Femur (tissue), 1 donor: ENCODE data around the gene BOLA1.
"Not testable (repeated sequence)": the region's sequence is repeated elsewhere in the genome, so short reads cannot be mapped to it uniquely, and the experiment has no call there.

ENCODE experiments used
- DNase-seq: peaks from one replicate; pipeline ENCODE4 v3.0.0-alpha.2; 2017

BOLA1 gene, protein sequence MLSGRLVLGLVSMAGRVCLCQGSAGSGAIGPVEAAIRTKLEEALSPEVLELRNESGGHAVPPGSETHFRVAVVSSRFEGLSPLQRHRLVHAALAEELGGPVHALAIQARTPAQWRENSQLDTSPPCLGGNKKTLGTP

DNA sequence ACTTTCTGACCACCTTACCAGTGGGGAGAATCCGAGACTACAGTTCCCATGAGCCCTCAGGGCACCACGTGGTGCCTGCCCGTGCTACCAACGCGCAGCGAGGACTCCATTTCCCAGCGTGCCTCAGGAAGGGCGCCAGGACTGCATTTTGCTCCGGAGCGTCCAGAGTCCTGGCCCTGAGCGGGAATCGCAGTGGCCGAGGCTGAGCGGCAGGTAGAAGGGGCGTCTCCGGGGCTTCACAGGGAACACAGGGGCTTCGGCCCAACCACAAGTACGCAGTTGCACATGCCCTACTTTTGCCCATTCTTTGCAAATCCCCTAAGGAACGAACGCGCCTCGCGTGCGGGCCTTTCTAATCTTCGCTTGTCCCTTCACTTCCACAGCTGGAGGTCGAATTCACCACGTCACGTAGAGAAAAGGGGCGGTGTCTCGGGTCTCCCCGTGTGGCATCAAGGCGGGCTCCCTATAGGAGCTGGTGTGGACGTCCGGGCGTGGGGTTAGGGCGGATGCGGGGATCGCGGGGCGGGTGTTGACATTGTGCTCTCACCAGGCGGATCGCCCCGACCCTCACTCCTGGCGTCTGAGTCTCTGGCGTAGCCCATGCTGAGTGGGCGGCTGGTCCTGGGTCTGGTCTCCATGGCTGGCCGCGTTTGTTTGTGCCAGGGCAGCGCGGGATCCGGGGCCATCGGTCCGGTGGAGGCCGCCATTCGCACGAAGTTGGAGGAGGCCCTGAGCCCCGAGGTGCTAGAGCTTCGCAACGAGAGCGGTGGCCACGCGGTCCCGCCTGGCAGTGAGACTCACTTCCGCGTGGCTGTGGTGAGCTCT is at the start of gene BOLA1:
Gene BOLA1 (plus strand): TSS at position 109 of the 825 bp plus-strand sequence. CDS start 492 bp downstream, at position 601.
- peak; percentile 96 for DNase-seq

DNA sequence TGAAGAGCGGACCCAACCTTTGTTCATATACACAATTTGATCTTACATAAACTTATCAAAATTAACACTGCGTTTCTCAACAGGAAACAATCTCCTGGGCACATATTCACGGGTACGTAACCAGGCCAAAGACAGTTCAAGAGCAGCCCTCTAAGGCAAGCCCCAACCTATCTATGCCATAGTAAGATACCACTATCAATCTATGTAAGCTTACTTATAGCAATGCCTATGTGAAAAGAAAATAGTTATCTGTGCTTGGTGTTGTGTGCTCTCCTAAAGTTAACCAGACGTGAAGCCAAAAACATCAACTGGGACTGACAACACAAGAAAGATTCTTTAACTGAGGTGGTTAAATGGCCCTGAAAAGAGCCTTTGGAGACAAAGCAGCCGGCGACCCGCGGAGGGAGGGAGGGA is 49.4 kb upstream of the BOLA1 start:
- no peak for DNase-seq

GRCh38 chr1:149850732-149851345 is 48.5 kb upstream of the BOLA1 start:
- not testable (repeated sequence) for DNase-seq

- not testable (repeated sequence) for DNase-seq
These were observed 47.7 kb upstream of the BOLA1 start for GRCh38 chr1:149851585-149852213.

GRCh38 chr1:149852263-149852662 is 47.1 kb upstream of the BOLA1 start:
- not testable (repeated sequence) for DNase-seq

DNA sequence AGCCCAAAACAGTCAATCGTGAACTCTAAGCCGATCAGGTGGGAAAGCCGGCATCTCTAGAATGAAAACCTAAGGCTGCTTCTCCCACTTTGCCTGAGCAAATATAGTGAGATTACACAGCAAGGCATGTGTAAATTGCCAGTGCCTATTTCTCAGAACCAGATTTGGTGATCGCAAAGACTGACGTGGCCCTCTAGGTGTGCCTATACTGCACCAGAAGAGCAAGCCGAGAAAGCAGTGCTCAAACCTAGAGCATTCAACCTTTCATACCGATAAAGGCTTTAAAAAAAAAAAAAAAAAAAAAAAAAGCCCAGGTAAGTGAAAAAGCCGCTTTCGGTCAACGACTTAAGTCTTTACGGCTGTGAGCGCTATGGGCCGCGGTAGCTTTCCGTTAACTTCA is 39.1 kb upstream of the BOLA1 start:
- not testable (repeated sequence) for DNase-seq

- not testable (repeated sequence) for DNase-seq
These were observed 38.5 kb upstream of the BOLA1 start for GRCh38 chr1:149860684-149861496.

GRCh38 chr1:149861497-149862054 is 37.8 kb upstream of the BOLA1 start:
- DNase-seq, result not testable (repeated sequence)

DNA sequence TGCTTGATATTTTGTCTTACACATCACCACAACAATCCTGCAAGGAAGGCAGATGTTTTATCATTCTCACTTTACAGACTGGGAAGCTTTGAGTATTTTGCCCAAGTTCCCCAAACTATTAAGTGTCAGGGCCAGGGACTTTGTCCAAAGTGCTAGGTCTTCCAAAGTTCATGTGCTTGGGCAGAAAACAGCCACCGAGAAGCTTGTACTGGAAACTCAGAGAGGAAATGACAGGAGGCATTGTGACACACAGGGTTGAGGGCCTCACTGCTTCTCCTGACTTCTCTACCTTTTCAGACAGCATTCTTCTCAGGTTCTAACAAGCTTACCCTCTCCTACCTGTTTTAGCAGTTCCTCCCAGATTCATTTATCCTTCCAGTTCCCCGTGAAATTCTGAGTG is 32.5 kb upstream of the BOLA1 start:
- DNase-seq, result not testable (repeated sequence)

GRCh38 chr1:149873060-149873459 is 26.3 kb upstream of the BOLA1 start:
- not testable (repeated sequence) for DNase-seq

GRCh38 chr1:149877211-149877946 is 22.0 kb upstream of the BOLA1 start:
- DNase-seq, result no peak

DNA sequence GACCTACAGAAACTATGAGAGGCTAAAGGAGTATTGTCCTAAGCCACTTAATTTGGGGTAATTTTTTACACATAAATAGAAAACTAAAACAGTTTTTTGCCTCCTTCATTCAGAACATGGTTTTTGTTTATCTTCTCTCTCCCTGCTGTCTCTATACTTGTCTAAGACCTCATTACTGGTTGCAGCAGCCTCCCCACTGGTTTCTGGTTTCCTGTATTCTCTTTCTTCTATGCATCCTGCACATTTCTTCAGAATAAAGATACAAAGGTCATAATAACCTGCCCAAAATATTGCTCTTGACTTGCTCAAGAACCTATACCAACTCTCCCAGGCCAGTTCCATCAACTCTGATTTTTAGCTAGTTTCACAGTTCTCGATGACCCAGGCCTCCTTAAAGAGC is 19.8 kb upstream of the BOLA1 start:
- DNase-seq, result no peak

- no peak for DNase-seq
These were observed 17.5 kb upstream of the BOLA1 start for GRCh38 chr1:149881876-149882275.

DNA sequence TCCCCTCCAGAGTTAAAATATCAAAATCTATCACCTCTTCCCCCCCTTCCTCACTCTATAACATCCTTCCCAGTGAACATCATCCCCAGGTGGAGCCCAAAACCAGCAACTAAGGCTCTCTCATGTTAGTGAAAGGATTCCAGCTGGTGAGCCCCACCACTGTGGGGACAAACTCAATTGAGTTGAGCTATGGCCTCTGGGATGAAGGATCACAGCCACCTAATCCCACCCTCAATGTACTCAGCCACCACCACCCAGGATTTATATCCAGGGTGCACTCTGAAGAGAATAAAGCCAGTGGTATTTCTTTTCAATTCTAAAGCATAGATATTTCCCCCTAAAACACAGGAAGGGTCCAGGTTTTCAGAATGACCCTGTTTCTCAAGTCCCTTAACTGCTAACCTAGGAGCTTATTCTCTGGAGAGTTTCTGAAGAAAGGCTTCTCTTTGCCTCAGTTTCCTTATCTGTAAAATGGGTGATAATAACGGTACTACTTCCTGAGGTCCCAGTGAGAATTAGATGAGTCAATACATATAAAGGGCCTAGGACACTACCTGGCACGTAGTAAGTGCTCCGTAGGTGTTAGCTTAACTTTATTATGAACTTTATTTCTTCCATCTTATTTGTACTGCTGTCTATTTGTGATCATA is 15.6 kb upstream of the BOLA1 start:
- DNase-seq, result no peak

- peak; percentile 47 for DNase-seq
These were observed 14.7 kb upstream of the BOLA1 start for GRCh38 chr1:149884433-149885338.

GRCh38 chr1:149885339-149886120 is 13.8 kb upstream of the BOLA1 start:
- peak; percentile 93 for DNase-seq

- DNase-seq, result not testable (repeated sequence)
These were observed 13.3 kb upstream of the BOLA1 start for GRCh38 chr1:149886121-149886395.

- peak; percentile 96 for DNase-seq
These were observed 12.8 kb upstream of the BOLA1 start for GRCh38 chr1:149886396-149887195.

DNA sequence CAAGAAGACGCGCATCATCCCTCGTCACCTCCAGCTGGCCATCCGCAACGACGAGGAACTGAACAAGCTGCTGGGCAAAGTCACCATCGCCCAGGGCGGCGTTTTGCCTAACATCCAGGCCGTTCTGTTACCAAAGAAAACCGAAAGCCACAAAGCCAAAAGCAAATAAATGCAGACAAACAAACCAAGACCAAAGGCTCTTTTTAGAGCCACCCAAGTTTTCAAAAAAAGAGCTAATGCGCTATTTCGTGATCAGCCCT is 12.2 kb upstream of the BOLA1 start:
- DNase-seq, result peak; percentile 45
